ENCODE results near the gene PAX8. TPM values are rescaled to one million over a fixed set of nuclear protein-coding genes. Genes with fewer than 3 reads are reported as not detected.

PAX8 gene
- polyA plus RNA-seq, 1 experiment: 1.6 TPM

DNA sequence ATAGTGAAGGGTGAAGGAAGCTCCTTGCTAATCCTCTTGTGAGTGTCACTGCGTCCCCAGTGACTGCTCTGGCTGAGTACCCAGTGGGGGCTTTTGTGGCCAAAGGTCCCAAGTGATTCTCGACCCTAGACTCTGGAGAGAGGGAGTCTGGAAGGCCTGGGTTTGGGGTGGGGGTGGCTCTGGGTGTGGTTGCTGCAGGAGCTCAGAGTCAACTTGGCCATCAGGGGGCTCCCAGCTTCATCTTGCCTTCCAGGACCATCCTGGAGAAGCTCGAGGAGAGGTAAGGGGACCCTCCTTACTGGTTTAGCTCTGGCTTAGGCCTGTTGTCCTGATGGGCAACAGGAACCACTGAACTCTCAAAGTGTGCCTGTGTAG lies 104.4 kb downstream of the PAX8 start:
- no peak overlapping the region for H3K4me3 ChIP-seq (ENCODE audit: low read depth, low read length)
- H3K27me3 ChIP-seq (ENCODE audit: control insufficient read depth, insufficient read depth, low read length): no peaks in the 10 kb centered on the region
- ChIA-PET POLR2A (no interaction called here), CTCF (interaction anchor here (0.7 to 1.2 kb wide), 7 partner anchors 9 to 38 kb away, joined by 3 to 5 read pairs (median 3); no protein-coding TSS in a partner anchor)
- no peaks in the 10 kb centered on the region for H3K36me3 ChIP-seq (ENCODE audit: control insufficient read depth, insufficient read depth, low read length)
- TF ChIP-seq, protein P1, sequence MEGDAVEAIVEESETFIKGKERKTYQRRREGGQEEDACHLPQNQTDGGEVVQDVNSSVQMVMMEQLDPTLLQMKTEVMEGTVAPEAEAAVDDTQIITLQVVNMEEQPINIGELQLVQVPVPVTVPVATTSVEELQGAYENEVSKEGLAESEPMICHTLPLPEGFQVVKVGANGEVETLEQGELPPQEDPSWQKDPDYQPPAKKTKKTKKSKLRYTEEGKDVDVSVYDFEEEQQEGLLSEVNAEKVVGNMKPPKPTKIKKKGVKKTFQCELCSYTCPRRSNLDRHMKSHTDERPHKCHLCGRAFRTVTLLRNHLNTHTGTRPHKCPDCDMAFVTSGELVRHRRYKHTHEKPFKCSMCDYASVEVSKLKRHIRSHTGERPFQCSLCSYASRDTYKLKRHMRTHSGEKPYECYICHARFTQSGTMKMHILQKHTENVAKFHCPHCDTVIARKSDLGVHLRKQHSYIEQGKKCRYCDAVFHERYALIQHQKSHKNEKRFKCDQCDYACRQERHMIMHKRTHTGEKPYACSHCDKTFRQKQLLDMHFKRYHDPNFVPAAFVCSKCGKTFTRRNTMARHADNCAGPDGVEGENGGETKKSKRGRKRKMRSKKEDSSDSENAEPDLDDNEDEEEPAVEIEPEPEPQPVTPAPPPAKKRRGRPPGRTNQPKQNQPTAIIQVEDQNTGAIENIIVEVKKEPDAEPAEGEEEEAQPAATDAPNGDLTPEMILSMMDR (IDR thresholded peaks at IDR 0.05; ENCODE audit: insufficient read depth, low read depth, low read length): no peak
- no peak for DNase-seq (ENCODE audit: low read depth)

DNA sequence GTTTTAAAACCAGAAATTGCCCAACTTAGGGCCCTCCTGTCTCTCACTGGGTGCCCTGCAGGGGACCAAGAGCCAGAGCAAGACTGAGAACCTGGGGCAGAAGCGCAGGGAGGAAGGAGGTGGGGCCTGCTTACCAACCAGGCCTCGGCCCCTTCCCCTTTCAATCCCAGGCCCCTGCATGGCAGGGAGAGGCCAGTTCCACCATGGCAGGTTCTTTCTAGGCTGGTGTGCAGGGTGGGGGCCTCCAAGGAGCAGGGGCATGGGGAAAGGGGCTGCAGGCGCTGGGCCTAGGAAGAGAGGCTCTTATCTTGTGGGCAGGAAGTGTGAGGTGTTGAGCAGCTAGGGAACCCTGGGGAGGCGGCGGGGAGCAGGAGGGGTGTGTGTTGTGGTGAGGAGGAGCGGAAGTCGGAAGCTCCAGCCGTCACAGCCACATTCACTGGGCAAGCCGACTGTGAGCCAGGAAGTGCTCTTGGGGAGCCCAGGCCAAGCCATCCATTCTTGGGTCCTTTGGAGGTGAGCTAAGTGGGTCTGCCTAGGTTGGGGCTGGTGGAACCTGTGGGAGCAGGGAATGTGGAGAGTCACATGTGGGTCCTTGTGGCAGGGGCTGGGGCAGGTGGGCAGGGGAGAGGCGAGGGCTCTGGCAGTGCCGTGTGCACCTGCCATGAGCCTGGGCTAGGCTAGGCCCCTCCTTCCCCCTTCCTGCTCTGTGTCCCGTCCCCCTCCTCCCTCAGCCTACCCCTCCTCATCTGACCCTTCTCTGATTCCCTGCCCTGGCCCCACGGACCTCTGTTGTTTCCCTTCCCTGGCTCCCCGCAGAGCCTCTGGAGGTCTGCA lies 105.0 kb downstream of the PAX8 start, which contains the start of gene PSD4:
Gene PSD4, plus strand, starts transcription at position 430 of the 834 bp plus-strand sequence. CDS start 8,486 bp downstream, outside the sequence.
- Histone ChIP-seq H3K27me3 (ENCODE audit: control insufficient read depth, insufficient read depth, low read length) (no peaks in the 10 kb centered on the region), H3K4me3 (ENCODE audit: low read depth, low read length) (no peak within 1 kb of the TSS), H3K36me3 (ENCODE audit: control insufficient read depth, insufficient read depth, low read length) (no peaks in the 10 kb centered on the region)
- POLR2A ChIA-PET: no interaction called here
- TF ChIP-seq, protein P1 (IDR thresholded peaks at IDR 0.05; ENCODE audit: insufficient read depth, low read depth, low read length): no peak
- CTCF ChIA-PET: interaction anchor here (0.7 to 1.2 kb wide), 4 partner anchors 25 to 36 kb away, joined by 3 to 4 read pairs (median 4); no protein-coding TSS in a partner anchor
- DNase-seq (ENCODE audit: low read depth): no peak

DNA sequence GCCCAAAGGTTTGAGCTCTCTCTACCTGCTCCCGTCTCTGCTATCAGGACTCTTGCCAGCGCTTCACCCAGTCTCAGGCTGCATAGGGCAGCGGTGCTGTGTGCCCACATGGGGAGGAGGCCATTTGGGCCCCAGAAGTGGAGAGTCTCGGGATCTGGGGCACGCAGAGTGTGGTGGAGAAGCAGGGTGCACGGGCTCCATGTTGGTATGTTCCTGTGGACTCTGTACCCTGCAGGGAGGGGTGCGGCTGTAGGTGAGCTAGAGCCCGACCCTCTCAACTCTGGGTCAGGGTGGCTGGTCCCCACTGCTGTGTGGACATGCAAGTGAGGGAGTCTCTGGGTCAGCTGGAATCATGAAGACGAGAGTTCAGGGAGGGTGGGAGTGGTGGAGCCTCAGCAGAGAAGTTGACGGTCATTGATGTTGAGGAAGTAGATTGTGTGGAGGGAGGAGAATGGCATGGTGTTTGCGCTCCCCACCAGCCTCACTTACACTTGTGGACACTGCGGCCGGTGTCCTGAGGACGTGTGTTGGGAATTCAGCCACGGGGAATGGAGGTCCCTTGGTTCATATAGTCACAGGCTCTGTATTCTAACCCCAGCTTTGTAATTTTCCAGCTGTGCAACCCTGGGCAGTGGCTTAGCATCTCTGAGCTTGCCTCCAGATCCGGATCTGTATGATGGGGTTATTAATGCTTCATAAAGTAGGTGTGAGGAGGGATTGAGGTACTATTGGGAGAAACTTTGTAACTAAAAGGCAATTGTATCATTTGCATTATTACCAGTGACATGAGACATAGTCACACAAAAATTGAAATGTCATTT lies 105.8 kb downstream of the PAX8 start:
- POLR2A ChIA-PET: no interaction called here
- H3K4me3 ChIP-seq (ENCODE audit: low read depth, low read length): no peak overlapping the region
- H3K36me3 ChIP-seq (ENCODE audit: control insufficient read depth, insufficient read depth, low read length): no peaks in the 10 kb centered on the region
- CTCF ChIA-PET: interaction anchor here (0.6 to 2.9 kb wide), 5 partner anchors 26 to 226 kb away, joined by 3 to 12 read pairs (median 4); no protein-coding TSS in a partner anchor
- TF ChIP-seq, protein P1 (IDR thresholded peaks at IDR 0.05; ENCODE audit: insufficient read depth, low read depth, low read length): no peak
- no peak for DNase-seq (ENCODE audit: low read depth)
- no peaks in the 10 kb centered on the region for H3K27me3 ChIP-seq (ENCODE audit: control insufficient read depth, insufficient read depth, low read length)

DNA sequence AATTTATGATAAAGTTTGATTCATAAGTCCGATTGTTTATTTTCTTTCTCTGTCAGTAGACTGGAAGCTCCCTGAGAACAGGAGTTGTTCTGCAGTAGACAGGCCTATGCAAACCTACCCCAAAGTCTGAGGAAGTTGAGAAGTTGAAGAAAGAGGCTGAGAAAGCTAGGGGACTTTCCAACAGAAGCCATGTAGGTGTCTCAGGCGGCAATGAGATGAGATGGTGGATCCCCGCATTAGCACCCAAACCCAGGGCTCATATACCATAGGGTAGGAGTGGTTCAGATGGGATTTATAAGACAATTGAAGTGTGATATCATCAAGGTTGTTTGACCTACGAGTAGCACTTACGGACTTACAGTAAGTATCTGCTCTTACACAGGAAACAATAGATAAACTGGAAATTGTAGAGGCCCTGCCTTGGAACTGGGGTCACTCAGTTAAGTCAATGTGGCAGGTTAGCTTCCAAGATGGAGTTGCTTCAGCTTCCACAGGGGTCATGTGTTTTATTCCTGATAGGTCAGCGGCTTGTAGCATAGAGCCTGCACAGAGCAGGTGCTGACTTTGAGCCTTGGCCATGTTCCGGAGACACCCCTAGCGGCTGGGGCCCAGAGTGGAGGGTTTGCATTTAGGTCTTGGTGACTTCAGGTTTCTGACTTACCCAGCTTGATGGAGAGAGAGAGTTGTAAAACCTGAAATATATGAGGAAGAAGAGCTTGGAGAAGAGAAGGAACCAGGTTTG lies 107.2 kb downstream of the PAX8 start:
- no peaks in the 10 kb centered on the region for H3K36me3 ChIP-seq (ENCODE audit: control insufficient read depth, insufficient read depth, low read length)
- TF ChIP-seq, protein P1 (IDR thresholded peaks at IDR 0.05; ENCODE audit: insufficient read depth, low read depth, low read length): no peak
- ChIA-PET CTCF (interaction anchor here (1.3 to 2.9 kb wide), 2 partner anchors 28 to 31 kb away, joined by 4 to 12 read pairs; no protein-coding TSS in a partner anchor), POLR2A (no interaction called here)
- DNase-seq (ENCODE audit: low read depth): no peak
- H3K4me3 ChIP-seq (ENCODE audit: low read depth, low read length): no peak overlapping the region
- no peaks in the 10 kb centered on the region for H3K27me3 ChIP-seq (ENCODE audit: control insufficient read depth, insufficient read depth, low read length)
